Measurements from ENCODE around the gene ANKS1A. TPM values are rescaled to one million over a fixed set of nuclear protein-coding genes. Genes with fewer than 3 reads are reported as not detected.

Gene ANKS1A
- total RNA-seq, 1 experiment from 2014 or later = 26.5 TPM

- Mint-ChIP-seq H3K9me3 (no peaks in the 10 kb centered on the region), H3K4me1 (no peaks in the 10 kb centered on the region), H3K27ac (no peak overlapping the region), H3K4me3 (no peak overlapping the region), H3K36me3 (ENCODE audit: insufficient read depth in 1 of 3, low read depth in 3 of 3) (peaks cover 0 to 2% (median 0%) of the 10 kb centered on the region in 3 experiments; a peak in 1 of 7 replicates), H3K27me3 (ENCODE audit: low read depth) (no peaks in the 10 kb centered on the region)
- H3K9ac ChIP-seq (ENCODE audit: extremely low read depth, insufficient read length, low read length) = no peak overlapping the region
- no peak overlapping the region for H2BK20ac ChIP-seq (ENCODE audit: low read depth, low read length, poor library complexity, severe bottlenecking)
- 100% methylated on average over 2 of the region's 6 CpGs for WGBS (ENCODE audit: extremely low coverage, insufficient read length, low lambda C conversion rate)
- no peaks in the 10 kb centered on the region for H4K20me1 ChIP-seq (ENCODE audit: control insufficient read depth, insufficient read depth, insufficient read length)
- no peaks in the 10 kb centered on the region for H3K9me3 ChIP-seq (ENCODE audit: control insufficient read depth, low read depth, low read length)
- peaks cover 3% of the 10 kb centered on the region for H3K79me1 ChIP-seq (ENCODE audit: insufficient read depth, low read depth, low read length, poor library complexity, severe bottlenecking)
- H3K4ac ChIP-seq (ENCODE audit: low read depth, low read length) = no peak overlapping the region
- no peaks in the 10 kb centered on the region for H3K23me2 ChIP-seq (ENCODE audit: insufficient read length, low read depth, low read length, poor library complexity, severe bottlenecking)
- H3T11ph ChIP-seq (ENCODE audit: low read length) = no peak overlapping the region
- no peak overlapping the region for H3K14ac ChIP-seq (ENCODE audit: insufficient read depth, low read length)
- H3K4me2 ChIP-seq (ENCODE audit: insufficient read depth, insufficient read length, low read length) = no peak overlapping the region
- H4K5ac ChIP-seq (ENCODE audit: insufficient read length, low read depth, low read length) = no peak overlapping the region
- H2BK120ac ChIP-seq (ENCODE audit: low read depth, low read length, poor library complexity, severe bottlenecking) = no peak overlapping the region
- H2BK5ac ChIP-seq (ENCODE audit: insufficient read length, low read length) = no peak overlapping the region
- no peak overlapping the region for H2AFZ ChIP-seq (ENCODE audit: low read length)
- H3K56ac ChIP-seq (ENCODE audit: insufficient read length, low read depth, low read length) = no peak overlapping the region
- no peaks in the 10 kb centered on the region; the same call in 1 of the 2 replicates for H3K79me2 ChIP-seq (ENCODE audit: insufficient read depth, low read length)
- TF ChIP-seq CTCF (conservative IDR thresholded peaks at IDR 0.05) = no peak
- H2BK15ac ChIP-seq (ENCODE audit: low read depth, low read length) = no peak overlapping the region
- H4K8ac ChIP-seq (replicated peaks; ENCODE audit: insufficient read length, low read depth, low read length) = no peak overlapping the region
- H2BK12ac ChIP-seq (ENCODE audit: insufficient read length, low read depth, low read length) = no peak overlapping the region
- no peak overlapping the region for H3K23ac ChIP-seq (ENCODE audit: insufficient read length, low read depth, low read length)
- no peak overlapping the region for H3K27ac ChIP-seq (ENCODE audit: insufficient read length, low read depth, low read length)
- DNase-seq = no peak
- H4K91ac ChIP-seq (ENCODE audit: insufficient read length, low read depth, low read length) = no peak overlapping the region
- no peak overlapping the region for H3K18ac ChIP-seq (ENCODE audit: insufficient read length, low read depth, low read length)
- no peaks in the 10 kb centered on the region for H3K4me1 ChIP-seq (ENCODE audit: insufficient read depth, low read length)
- no peak overlapping the region for H2AK5ac ChIP-seq (ENCODE audit: insufficient read length, low read length)
- H3K27me3 ChIP-seq (ENCODE audit: insufficient read depth, low read length) = no peaks in the 10 kb centered on the region
Observed at GRCh38 chr6:34917626-34918285, 28.7 kb downstream of the ANKS1A start.

All from H9 (cell line).